ENCODE measurements around the gene SLC12A7.
"Not testable (repeated sequence)": the region's sequence is repeated elsewhere in the genome, so short reads cannot be mapped to it uniquely, and the experiment has no call there.

The SLC12A7 gene

DNA sequence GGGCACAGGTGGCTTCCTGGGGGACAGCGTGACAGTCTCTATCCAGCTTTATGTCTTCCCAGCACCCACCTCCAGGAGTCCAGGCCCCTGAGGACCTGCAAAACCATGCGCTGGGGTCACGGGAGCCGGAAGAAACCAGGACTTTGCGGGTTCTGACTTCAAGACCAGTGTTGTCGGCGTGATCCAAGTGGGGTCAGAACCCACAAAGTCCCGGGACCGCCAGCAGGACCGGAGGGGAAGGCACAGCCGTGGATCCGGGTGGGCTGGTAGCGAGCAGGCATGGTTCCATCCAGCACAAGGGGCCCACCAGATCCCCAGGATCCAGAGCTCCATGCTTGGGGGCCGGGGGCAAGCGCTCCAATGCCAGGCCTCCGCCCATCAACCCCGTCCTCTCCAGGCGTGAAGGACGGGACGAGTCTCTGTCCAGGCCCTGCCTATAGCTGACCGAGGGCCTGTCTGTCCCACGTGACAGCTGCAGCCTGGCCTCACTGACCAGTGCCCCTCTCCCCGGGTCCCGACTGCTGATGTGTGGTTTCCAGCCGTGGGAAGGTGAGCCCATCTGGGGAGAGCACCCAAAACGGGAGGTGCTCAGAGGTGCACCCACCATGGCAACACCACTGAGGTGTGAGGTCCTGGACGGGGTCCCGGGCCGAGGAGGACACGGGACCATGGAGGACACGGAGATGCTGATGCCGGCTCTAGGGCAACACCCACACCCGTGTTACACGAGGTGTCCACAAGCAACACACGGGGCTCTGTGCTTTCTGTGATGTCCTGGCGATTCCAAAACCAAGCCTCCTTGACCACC lies 48.9 kb downstream of the SLC12A7 start:
- no peak for DNase-seq (ENCODE audit: low spot score)

DNA sequence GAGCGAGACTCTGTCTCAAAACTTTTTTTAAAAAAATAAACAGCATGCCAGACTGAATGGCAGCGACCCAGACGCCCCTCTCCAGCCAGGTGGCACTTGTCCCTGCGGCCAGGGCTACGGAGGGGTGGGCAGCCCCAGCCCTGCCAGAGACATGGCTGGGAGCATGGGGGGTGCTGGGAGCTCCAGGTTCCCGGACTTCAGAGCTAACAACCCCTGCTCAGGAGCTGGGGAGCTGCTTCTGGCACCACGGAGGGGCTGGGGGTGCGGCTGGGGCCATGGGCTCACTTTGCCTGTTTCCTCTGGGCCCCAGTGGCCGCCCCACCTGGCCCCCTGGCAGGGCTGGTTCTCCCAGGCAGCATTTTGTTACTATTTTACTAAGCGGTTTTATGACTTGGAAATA lies 49.9 kb downstream of the SLC12A7 start:
- DNase-seq (ENCODE audit: low spot score), result no peak

DNA sequence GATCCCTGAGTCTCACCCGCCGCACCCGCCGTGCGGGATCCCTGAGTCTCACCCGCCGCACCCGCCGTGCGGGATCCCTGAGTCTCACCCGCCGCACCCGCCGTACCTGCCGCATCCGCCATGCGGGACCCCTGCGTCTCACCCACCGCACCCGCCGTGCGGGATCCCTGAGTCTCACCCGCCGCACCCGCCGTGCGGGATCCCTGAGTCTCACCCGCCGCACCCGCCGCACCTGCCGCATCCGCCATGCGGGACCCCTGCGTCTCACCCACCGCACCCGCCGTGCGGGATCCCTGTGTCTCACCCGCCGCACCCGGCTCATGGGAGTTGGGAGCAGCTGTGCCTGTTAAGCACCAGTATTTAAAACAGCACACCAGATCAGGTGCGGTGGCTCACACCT lies 50.6 kb downstream of the SLC12A7 start:
- DNase-seq (ENCODE audit: low spot score), result not testable (repeated sequence)

DNA sequence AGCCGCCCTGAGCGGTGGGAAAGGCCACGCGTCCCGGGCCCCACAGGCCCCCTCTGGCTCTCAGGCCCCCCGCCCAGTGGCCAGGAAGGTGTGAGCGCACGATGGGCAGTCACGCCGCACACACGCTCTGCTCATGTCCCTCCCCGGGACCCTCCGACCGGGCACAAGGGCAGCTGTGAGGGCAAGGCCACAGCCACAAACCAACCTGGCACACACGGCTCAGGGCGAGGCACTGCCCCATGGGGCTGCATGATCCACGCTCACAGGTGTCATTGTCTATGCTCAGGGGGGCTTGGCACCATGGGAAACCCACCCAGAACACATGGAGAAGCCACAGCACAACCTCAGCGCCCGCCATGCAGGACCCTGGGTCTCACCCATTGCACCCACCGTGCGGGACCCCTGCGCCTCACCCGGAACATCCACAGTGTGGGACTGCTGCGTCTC lies 51.3 kb downstream of the SLC12A7 start:
- DNase-seq (ENCODE audit: low spot score), result no peak

DNA sequence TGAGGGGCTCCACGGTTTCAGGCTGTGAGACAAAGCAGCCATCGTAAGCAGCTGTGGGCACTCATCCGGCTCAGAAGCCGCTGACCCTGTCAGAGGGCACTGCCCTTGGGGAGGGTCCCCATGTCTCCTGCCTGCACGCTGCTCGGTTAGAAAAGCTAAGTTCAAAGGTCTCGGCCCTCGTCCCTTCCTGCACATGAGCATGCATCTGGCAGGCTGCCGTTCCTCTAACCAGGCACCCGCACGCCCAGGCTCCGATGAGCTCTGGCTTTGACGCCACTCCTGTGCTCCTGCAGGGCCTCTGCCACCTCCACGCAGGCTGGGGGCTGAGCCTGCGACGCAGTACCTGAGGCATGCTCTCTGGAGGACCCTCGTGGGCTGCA lies 52.0 kb downstream of the SLC12A7 start:
- no peak for DNase-seq (ENCODE audit: low spot score)

DNA sequence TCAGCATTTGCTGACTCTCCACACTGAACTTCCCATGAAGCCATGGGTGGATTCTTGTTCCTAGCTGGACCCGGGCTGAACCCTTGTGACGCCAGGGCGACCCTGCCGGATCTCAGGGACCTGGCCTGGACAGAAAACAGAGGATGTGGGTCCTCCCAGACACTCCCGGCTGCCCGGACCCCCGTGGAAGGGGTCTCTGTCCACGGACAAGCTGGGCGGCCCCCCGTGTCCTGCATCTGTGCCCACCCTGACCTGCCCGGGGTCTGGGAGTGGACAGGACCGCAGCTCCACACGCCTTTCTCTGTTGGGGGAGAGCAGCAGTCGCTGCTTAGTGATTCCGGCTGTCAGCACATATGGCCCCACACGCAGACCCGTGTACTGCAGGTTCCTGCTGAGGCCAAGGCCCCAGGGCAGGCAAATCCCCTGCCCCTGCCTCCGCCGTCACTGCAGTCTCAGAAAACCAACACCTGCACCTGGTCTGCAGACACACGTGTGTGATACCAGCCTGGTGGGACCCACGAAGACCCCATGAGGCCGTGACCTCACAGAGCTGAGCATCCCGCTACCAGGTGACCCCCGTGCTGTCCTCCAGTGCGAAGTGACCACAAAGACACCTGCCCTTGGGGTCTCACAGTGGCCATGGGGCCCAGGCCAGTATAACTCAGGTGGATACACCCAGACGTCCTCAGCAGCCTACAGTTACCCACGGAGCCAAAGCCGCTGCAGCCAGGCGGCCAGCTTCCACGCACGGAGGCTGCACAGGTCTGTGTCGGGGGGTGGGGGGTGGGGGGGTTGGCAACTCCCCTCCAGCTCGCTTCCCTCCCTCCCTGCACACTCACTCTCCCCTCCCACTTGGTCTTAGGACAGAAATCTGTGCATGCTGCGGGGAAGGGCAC lies 52.6 kb downstream of the SLC12A7 start:
- DNase-seq (ENCODE audit: low spot score), result no peak

DNA sequence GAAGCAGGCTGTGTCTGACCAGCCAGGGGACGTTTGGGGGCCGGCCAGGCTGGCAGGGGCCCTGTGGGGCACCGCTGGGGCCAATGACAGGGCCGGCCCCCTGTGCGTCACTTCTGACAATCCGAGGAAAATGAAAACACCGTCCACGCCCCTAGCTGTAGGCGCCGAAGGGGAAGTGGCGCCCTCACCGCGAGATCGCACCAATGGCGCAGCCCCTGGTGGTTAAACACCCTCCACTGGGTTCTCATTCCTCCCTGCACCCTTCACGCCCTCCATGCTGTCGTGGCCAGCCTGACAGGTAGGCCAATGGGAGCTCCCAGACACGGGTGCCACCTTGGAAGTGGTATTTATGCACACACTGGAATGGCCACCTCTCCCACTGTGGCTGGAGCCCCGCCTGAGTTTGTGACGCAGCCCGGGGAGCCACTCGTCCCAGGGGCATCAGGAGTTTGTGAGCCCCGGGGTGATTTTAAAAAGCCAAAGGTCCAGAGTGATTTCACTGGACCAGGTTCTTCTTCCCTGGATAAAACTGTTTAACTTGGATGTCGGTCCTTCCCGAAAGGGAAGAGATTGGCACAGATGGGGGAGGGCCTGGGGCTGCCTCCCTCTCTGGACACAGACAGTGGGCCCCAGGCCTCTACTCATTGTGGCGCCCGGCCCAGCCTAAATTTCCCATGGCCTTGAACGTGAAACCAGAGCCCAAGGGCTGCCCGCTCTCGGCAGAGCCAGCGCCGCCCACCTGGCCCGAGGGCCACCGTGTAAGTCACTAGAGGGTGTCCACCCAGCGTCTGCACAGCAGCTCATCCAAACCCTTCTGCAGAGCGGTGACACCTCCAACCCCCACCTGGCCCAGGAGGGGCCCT lies 53.5 kb downstream of the SLC12A7 start:
- DNase-seq (ENCODE audit: low spot score), result no peak

DNA sequence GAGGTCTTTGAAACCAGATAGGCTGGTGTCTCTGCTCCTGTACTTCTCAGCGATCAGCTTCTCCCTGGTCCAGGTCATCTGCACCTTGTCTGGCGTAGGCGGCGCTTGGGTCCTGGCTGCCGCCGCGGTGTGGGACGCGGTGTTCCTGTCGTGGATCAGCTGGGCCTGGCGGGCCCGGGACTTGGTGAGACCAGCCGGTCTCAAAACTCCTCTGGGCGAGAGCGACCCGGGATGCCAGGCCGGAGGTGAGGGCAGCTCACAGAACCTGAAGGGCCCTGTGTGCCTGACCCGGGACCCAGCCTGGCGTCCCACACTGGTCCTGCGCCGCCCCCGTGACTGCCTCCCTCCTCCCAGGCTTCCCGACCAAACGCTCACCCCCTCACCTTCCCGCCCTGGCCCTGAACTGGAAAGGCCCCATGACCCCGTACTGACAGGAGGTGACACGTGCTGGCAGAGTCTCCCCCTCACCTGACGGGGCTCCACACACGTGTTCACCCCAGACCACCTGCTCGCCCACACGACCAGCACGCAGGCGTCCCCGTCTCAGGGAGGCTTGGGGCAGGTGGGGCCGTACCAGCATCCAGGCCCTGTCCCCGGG lies 54.3 kb downstream of the SLC12A7 start:
- no peak for DNase-seq (ENCODE audit: low spot score)

DNA sequence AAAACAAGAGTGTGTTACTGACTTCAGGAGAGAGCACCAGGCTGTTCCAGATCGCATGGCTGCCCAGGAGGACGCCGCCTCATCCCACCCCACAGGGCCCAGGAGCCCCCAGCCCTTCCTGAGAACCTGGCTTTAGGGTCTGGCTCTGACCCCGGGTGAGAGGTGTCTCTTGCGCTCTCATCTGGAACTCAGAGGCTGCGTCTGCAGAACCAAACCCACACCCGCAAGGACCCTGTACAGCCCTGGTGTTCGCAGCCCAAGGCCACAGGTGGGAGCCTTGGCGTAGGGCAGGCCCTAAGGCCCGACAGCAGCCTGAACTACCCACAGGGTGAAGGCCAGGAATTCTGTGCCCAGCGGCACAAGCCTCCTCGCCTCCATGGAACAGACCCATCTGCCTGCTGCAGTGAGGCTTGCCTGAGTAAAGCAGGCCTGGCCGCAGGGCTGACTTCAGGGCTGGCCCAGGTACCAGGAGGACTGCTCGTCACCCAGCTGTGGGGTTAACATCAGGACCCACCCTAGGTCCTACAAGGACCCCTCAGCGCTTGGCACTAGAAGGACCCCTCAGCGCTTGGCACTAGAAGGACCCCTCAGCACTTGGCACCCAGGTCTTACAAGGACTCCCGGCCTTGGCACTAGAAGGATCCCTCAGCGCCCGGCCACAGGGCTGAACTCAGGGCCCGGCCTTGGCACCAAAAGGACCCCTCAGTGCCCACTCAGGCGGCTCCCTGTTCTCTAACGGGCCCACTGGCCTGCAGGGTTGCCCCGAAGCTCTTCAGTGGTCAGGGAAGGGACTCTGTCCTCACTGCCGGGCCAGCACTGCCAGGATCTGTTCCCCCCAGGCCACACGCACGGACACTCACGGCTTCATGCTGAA lies 55.0 kb downstream of the SLC12A7 start:
- no peak for DNase-seq (ENCODE audit: low spot score)

DNA sequence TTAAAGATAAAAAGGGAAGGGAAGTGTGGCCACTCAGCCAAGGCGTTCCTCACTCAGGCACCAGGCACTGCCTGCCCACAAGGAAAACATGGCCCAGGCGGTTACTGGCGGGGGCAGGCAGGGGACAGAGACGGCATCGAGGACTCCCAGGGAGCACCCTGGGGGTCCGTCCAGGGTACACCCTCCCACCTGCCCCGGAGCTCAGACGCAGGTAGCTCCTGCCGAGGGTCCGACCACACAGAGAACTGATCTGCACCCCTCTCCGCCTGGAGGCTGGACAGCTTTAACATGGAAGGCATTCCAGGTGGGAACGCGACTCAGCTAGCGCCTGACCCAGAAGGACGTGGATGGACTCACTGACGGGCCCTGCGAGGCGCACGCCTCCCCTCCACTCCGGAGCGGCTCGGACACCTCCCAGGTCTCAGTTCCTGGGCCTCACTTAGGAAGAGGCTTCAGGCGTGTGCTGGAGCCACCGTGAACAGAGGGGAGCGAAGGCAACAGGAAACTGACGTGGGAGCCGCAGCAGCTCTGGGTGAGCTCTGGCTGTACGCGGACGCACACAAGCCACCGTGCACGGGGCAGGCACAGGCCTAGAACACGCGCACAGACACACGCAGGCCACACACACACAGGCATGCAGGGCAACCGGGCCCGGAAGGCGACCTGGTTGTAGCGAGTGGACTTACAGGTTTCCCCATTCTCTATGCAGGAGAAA lies 55.8 kb downstream of the SLC12A7 start:
- DNase-seq (ENCODE audit: low spot score), result no peak

DNA sequence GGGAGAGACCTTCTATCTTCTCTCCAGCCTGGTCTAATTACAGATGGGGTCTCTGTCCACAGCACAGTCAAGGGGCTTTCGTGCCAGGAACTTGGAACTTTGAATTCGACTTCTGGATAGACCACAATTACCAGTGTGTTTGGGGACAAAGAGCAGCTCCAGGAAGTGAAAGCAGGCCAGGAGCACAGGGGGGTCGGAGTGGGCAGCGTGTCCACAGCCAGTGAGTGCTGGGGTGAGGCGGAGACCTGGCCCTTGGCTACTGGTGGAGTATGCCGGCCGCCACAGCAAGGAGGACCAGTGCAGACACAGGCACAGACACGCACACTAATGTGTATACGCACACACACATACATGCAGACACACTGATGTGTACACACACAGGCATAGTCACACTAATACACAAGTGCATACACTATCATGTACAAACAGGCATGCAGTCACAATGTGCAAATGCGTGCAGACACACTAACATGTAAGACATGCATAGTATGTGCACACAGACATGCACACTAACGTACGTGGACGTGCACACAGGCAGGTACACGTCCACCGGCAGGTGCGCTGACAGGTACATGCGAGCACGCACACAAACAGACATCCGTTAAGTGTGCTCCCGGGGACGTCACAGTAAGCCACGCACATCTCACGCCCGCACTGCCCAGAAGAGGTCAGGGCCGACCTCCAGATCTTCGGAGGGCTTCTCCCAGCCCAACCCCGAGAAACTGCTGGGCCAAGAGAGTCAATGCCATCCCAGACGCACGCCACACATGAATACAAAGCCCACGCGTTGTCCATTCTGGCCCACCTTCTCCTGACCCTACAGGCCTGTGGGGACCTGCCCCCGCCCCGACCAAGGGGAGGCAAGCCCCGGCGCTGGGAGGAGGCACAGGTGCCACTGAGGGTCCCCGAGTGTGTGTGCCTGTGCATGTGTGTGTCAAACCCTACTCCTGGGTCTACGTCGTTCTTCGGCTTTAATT lies 56.8 kb downstream of the SLC12A7 start:
- no peak for DNase-seq (ENCODE audit: low spot score)

DNA sequence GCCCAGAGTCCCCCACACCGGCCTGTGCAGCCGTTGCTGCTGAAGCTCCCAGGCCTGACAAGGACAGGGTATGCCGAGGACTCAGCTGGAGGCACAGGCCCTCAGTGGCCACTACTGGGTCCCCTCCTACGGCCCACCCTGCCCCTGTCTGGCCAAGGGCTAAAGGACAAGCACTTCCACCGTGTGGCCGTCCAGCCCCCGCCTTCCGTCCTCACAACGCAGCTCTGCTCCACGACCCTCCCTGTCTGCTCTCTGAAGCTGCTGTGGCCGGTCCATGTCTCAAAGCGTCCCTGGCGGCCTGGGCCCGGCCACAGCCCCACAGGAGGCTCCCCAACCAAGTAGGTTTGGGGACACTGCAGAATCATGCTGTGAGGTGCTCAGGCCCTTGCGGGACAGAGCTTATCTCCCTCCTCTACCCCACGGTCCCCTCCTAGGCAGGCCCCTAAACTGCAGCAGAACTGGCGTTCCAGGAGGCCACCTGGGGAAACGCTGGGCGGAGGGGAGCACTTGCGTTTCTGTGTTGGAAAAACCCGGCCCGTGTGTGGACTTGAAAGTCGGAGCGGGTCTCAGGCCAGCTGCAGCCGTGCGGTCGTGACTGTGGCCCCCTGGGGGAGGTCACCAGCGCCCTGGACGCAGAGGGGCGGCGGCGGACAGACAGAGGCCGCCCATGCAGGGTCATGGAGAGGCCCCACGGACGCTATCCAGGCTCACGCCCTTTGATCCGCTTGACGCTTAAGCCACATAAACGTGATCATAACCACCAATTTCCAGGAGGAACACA lies 57.7 kb downstream of the SLC12A7 start:
- no peak for DNase-seq (ENCODE audit: low spot score)

DNA sequence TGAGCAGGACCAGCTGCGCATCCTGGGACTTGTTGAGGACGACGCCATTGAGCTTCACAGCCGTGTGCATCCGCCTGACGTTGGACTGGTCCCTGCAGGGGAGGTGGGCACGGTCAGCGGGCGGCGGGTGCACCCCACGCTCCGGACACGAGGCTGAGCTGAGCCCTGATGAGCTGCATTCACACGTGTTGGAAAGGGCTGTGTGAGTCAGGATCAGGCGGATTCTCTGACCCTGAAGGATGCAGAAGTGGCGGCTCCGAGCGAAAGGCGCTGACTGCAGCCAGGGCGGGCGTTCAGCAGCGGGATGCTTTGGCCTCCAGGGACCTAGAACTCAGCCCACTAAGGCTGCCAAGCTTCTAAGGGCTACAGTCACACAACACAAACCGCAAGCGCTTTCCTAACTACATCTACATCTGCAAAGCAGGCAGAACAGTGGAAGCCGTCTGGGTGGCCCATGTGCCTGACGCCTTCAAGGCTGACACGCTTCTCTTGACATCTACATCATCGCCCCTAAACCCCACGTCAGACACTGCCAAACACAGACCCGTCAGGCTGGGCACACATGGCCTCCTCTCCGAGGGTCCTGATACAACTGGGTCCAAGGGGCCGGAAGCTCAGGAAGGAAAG lies 58.4 kb downstream of the SLC12A7 start:
- DNase-seq (ENCODE audit: low spot score), result peak; percentile 78

DNA sequence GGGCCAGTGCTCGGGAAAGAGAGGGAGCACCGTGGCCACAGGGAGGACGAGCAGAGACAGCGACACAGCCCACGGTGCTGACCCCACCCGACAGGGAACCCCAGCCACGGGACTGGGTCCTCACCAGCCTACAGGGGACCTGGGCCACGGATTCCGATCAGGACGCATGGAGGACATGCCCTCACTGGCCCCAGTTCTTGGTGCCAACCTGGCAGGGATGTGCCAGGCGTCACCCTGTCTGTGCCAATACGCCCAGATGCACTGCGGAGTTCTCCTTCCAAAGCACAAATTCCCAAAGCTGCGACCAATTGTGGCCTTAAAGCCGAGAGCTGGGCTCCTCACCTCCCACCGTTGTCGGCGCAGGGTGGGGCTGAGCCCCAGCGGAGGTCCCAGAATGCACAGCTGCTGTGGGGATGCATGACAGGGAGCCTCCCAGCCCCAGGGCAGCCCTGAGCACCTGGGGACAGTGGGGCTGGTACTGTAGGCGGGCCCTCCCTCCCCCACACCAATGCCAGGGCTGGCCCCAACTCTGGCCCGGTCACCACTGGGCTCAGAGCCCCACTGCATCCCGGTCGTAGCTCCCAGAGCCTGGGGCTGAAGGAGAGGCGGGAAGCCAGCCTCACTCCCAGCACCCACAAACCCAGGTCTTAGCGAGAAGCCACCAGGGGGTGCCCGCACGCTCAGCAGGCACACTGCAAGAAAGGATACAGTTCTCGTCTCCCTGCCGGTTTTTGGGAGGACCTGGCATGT lies 59.0 kb downstream of the SLC12A7 start:
- DNase-seq (ENCODE audit: low spot score), result peak; percentile 31

DNA sequence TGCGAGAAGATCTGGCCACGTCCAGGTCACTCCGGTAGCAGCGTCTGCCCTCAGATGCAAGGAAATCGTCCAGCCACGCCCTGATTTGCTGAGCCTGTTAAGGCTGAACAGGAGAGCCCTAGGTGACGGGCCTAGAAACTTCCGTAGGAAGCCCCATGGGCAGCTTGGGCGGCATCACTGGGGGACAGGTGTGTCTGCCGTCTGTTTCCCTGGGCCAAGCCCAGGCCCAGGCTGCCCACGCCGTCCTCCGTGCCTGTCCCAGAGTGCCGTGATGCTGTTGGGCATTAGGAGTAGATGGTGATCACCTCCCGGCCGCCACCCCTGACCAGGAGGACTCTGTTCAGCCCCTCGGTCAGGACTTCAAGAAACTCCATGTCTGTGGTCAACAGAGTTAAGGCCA lies 59.8 kb downstream of the SLC12A7 start:
- DNase-seq (ENCODE audit: low spot score), result no peak

DNA sequence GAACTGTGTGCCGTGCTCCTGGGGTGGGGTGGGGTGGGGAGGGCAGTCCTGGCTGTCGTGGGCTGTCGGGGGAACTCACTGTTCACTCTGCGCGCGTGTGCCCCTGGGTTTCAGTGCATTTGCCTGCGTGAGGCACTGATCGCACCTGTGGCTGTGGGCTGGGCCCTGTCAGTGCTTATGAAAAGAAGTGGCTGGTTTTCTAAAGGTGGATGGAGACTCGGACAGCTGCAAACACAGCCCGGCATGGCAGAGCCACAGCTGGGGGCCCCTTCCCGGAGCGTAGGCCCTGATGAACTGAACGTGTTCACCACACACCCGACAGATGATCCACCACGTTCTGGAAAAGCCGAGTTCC lies 60.5 kb downstream of the SLC12A7 start:
- DNase-seq (ENCODE audit: low spot score), result no peak

Data from AG08395 (cell line).